Heart left ventricle (tissue), 16 donors: Measurements from ENCODE around the gene CHCHD3. TPM values are rescaled to one million over a fixed set of nuclear protein-coding genes. Genes with fewer than 3 reads are reported as not detected.

Experiments used
- ATAC-seq, 4 donors: fragments of 200-7000 bp; cut with Tn5 transposase; one replicate each; pipeline ENCODE4 v1.9.1; 2020 to 2022; ENCODE audit warnings: moderate library complexity in 4 of 4, mild to moderate bottlenecking in 3 of 4, moderate number of reproducible peaks in 1 of 4
- DNase-seq, 5 donors: peaks; one replicate each; pipeline ENCODE4 v3.0.0-alpha.2; 2020
- H3K27ac ChIP-seq, 12 donors: fragments of 200-600 bp; sonication (generic) in 4 of 12; one replicate each; pipeline versions ENCODE4 v1.5.0 to v1.8.0; 2016 to 2022; ENCODE audit warnings: mild to moderate bottlenecking in 2 of 12
- H3K27me3 ChIP-seq, 9 donors: fragments of 200-600 bp; sonication (generic) in 2 of 9; one replicate each; pipeline versions ENCODE4 v1.5.1 to v1.8.0; 2016 to 2022; ENCODE audit warnings: mild to moderate bottlenecking in 3 of 9
- H3K36me3 ChIP-seq, 9 donors: fragments of 200-600 bp; sonication (generic) in 2 of 9; one replicate each; pipeline versions ENCODE4 v1.5.0 to v1.8.0; 2018 to 2022; ENCODE audit warnings: mild to moderate bottlenecking in 2 of 9
- H3K4me1 ChIP-seq, 12 donors: fragments of 200-600 bp; sonication (generic) in 4 of 12; one replicate each; pipeline versions ENCODE4 v1.5.0 to v1.8.0; 2016 to 2022; ENCODE audit warnings: mild to moderate bottlenecking in 3 of 12
- H3K4me3 ChIP-seq, 12 donors: fragments of 200-600 bp; sonication (generic) in 4 of 12; one replicate each; pipeline versions ENCODE4 v1.5.0 to v1.8.0; 2017 to 2022; ENCODE audit warnings: mild to moderate bottlenecking in 9 of 12, moderate library complexity in 4 of 12
- H3K9me3 ChIP-seq, 12 donors: fragments of 200-600 bp; sonication (generic) in 4 of 12; one replicate each; pipeline versions ENCODE4 v1.5.0 to v1.8.0; 2016 to 2022; ENCODE audit warnings: mild to moderate bottlenecking in 1 of 12
- CTCF ChIP-seq, 12 donors: fragments of 200-600 bp; sonication (generic) in 4 of 12; IDR thresholded peaks; one replicate each; pipeline versions ENCODE4 v1.5.0 to v1.8.0; 2018 to 2022; ENCODE audit warnings: antibody characterized with exemption in 12 of 12, mild to moderate bottlenecking in 5 of 12
- POLR2A ChIP-seq, 2 donors: fragments of 450-650 bp; IDR thresholded peaks; one replicate each; pipeline ENCODE4 v1.6.1; 2017; ENCODE audit warnings: antibody characterized with exemption in 2 of 2, mild to moderate bottlenecking in 2 of 2, moderate library complexity in 2 of 2
- WGBS, 4 donors: extraction: QIAGEN DNeasy Blood & Tissue Kit in 2 of 4; methylation state at CpG; one replicate each; pipeline versions ENCODE4 v1.1.5 to v1.1.7; 2013 to 2018; 5-methylcytosine and 5-hydroxymethylcytosine counted together
- intact Hi-C, 10 donors: fragments of 100-400 bp; cut with DNase I; formaldehyde crosslinking; loops; one replicate each; pipeline versions ENCODE4 v1.11.1 to v1.14.2; 2022
- polyA plus RNA-seq, 2 donors: library from polyadenylated mRNA; stranded (reverse); fragments of 200-250 nt; gene quantifications; one replicate each; pipeline ENCODE4 v1.2.3, GENCODE V29; 2013
- total RNA-seq, 9 donors: library from RNA; depleted of rRNA in 2 of 9; stranded (reverse); fragments of >200 nt in 2 of 9; fragmentation: NEBNext Ultra II Directional in 3 of 9; extraction: Animal tissue kit (Norgen Biotek cat#: 25700) in 3 of 9; gene quantifications; one replicate each; pipeline versions ENCODE4 v1.1.0 to v1.2.4, GENCODE V29; 2016 to 2023
- donor health status: ischemic (EF 13 %, LVEDD 7.1; RV severe dilation, severe dysfunction).
- donor health status: healthy with polysubstance abuse.
- donor health status: DM: no; HTN: yes; CAD: no.
- donor health status: DM: no; HTN: no; CAD: no.
- donor health status: ischemic (EF 25% LVEDD 6.9; RV normal size, moderate dysfunction).
- donor health status: ischemic (EF 25% LVEDD 5.7; RV mildly dilated, moderate dysfunction).
- donor health status: healthy.
- donor health status: DM: yes; HTN: yes; CAD: no.
- donor health status: ischemic (EF 35%, LVEDD 5.7; RV mildly dilated, moderate dysfunction).
- donor health status: nonischemic (EF 11% LVEDD 7.7; RV severe dilation, severe dysfunction).
- donor health status: DM: yes; HTN: yes; CAD: no.
- donor health status: PGD.
- donor health status: ischemic (EF 29% LVEDD 5.4; RV normal size, mild dysfunction).
- donor health status: nonischemic (EF 23%, LVEDD 6.1; RV moderate dilation, normal function).

CHCHD3 gene
- total and polyA plus RNA-seq, 11 donors = 92.9 to 197 (median 176) TPM

- WGBS, 4 donors = 99 to 100% (median 99%) methylated on average over 2 of the region's 2 CpGs
- intact Hi-C loops = no loop called here
- peaks cover 0 to 11% (median 2%) of the 10 kb centered on the region in 12 donors for H3K4me1 ChIP-seq
- no peaks in the 10 kb centered on the region for H3K36me3 ChIP-seq
- H3K27me3 ChIP-seq = no peaks in the 10 kb centered on the region
- no peaks in the 10 kb centered on the region for H3K9me3 ChIP-seq
- ATAC-seq (no peak), DNase-seq (no peak)
- TF ChIP-seq POLR2A (IDR thresholded peaks at IDR 0.05) = no peak
- H3K4me3 ChIP-seq = no peak overlapping the region
- no peak overlapping the region for H3K27ac ChIP-seq
These were observed 256.7 kb downstream of the CHCHD3 start for GRCh38 chr7:132825222-132825621.

GRCh38 chr7:132819648-132820047 lies 262.2 kb downstream of the CHCHD3 start:
- Histone ChIP-seq H3K4me3 (no peak overlapping the region), H3K9me3 (no peaks in the 10 kb centered on the region), H3K36me3 (no peaks in the 10 kb centered on the region), H3K27me3 (no peaks in the 10 kb centered on the region), H3K4me1 (peaks cover 0 to 22% (median 16%) of the 10 kb centered on the region in 12 donors), H3K27ac (no peak overlapping the region)
- ATAC-seq = no peak
- intact Hi-C loops = no loop called here
- TF ChIP-seq POLR2A (IDR thresholded peaks at IDR 0.05) (no peak), CTCF (IDR thresholded peaks at IDR 0.05) (no peak)
- DNase-seq = no peak
- WGBS, 4 donors = 96 to 97% (median 97%) methylated on average over 7 of the region's 7 CpGs

GRCh38 chr7:132817949-132818348 lies 263.9 kb downstream of the CHCHD3 start:
- WGBS, 4 donors = 88 to 95% (median 94%) methylated on average over 5 of the region's 5 CpGs
- intact Hi-C loops = no loop called here

GRCh38 chr7:132815696-132816311 lies 266.1 kb downstream of the CHCHD3 start:
- DNase-seq (no peak), ATAC-seq (peak in 1 of 4 donors; percentile 49)
- no peaks in the 10 kb centered on the region for H3K36me3 ChIP-seq
- WGBS, 4 donors = 58 to 63% (median 61%) methylated on average over 6 of the region's 6 CpGs
- intact Hi-C loops = no loop called here
- TF ChIP-seq POLR2A (IDR thresholded peaks at IDR 0.05) (no peak), CTCF (IDR thresholded peaks at IDR 0.05) (no peak)
- H3K4me3 ChIP-seq = no peak overlapping the region
- H3K4me1 ChIP-seq = peaks cover 0 to 25% (median 16%) of the 10 kb centered on the region in 12 donors
- H3K9me3 ChIP-seq = no peaks in the 10 kb centered on the region
- H3K27me3 ChIP-seq = no peaks in the 10 kb centered on the region
- no peak overlapping the region for H3K27ac ChIP-seq

More at GRCh38 chr7:132817949-132818348, 263.9 kb downstream of the CHCHD3 start:
- Histone ChIP-seq H3K36me3 (no peaks in the 10 kb centered on the region), H3K27ac (no peak overlapping the region), H3K9me3 (no peaks in the 10 kb centered on the region), H3K4me1 (peaks cover 0 to 25% (median 16%) of the 10 kb centered on the region in 12 donors), H3K4me3 (no peak overlapping the region), H3K27me3 (no peaks in the 10 kb centered on the region)
- ATAC-seq = no peak
- no peak for DNase-seq
- TF ChIP-seq CTCF (IDR thresholded peaks at IDR 0.05) (no peak), POLR2A (IDR thresholded peaks at IDR 0.05) (no peak)

- Histone ChIP-seq H3K27me3 (no peaks in the 10 kb centered on the region), H3K4me1 (peaks cover 0 to 25% (median 16%) of the 10 kb centered on the region in 12 donors), H3K9me3 (no peaks in the 10 kb centered on the region), H3K27ac (no peak overlapping the region), H3K4me3 (no peak overlapping the region), H3K36me3 (no peaks in the 10 kb centered on the region)
- no peak for DNase-seq
- TF ChIP-seq CTCF (IDR thresholded peaks at IDR 0.05) (no peak), POLR2A (IDR thresholded peaks at IDR 0.05) (no peak)
- no peak for ATAC-seq
- intact Hi-C loops = no loop called here
These were observed 266.8 kb downstream of the CHCHD3 start for GRCh38 chr7:132815130-132815529.
